Endothelial cell of umbilical vein (primary cell): ENCODE results near the gene STK17A. TPM values are rescaled to one million over a fixed set of nuclear protein-coding genes. Genes with fewer than 3 reads are reported as not detected.

Source experiments
- BruUV-seq: library from RNA; stranded (reverse); fragments of 400-500 nt; replicated peaks from 2 replicates; lab custom pipeline; 2021; lab: Mats Ljungman, UMichigan
- CTCF ChIA-PET: fragments of 300-600, 350-600 bp; sonication (Branson Sonifier 250); formaldehyde crosslinking; loops from one replicate; lab custom pipeline; 2021; ENCODE audit warnings: antibody characterized with exemption, inconsistent platforms; lab: Charles Lee
- POLR2A ChIA-PET: fragments of 300-600, 350-600 bp; sonication (Branson Sonifier 250); formaldehyde crosslinking; loops from one replicate; lab custom pipeline; 2021; ENCODE audit warnings: antibody characterized with exemption, inconsistent platforms; lab: Charles Lee
- DNase-seq: peaks from one replicate; pipeline ENCODE4 v3.0.0-alpha.2; 2011; ENCODE audit warnings: low read depth, low spot score
- FAIRE-seq: peaks from 2 replicates; lab custom pipeline; 2011; peaks lifted over from hg19 to GRCh38; lab: Jason Lieb, UNC
- H2AFZ ChIP-seq: 2 replicates; pipeline ENCODE4 v1.6.0; 2012; ENCODE audit warnings: low read depth, low read length, control low read depth, inconsistent platforms
- H3K27ac ChIP-seq: 2 replicates; pipeline ENCODE4 v1.5.1; 2011; ENCODE audit warnings: low read depth, mild to moderate bottlenecking, control low read depth, low read length, moderate library complexity; ENCODE audit not compliant: insufficient read depth
- H3K27me3 ChIP-seq, 2 experiments: 2 replicates each; pipeline versions ENCODE4 v1.6.0 to v1.6.1; 2011; ENCODE audit warnings: low read length in 2 of 2, mixed read lengths in 1 of 2; ENCODE audit not compliant: control insufficient read depth in 2 of 2, insufficient read depth in 2 of 2
- H3K36me3 ChIP-seq, 2 experiments: 2 replicates in 1 of 2; 3 replicates in 1 of 2; pipeline ENCODE4 v1.5.1; 2011; ENCODE audit warnings: low read length in 2 of 2, mild to moderate bottlenecking in 1 of 2, moderate library complexity in 1 of 2; ENCODE audit not compliant: control insufficient read depth in 2 of 2, insufficient read depth in 2 of 2; ENCODE audit errors: extremely low read depth in 1 of 2
- H3K4me1 ChIP-seq: 3 replicates; pipeline ENCODE4 v1.5.1; 2011; ENCODE audit warnings: mild to moderate bottlenecking, low read length; ENCODE audit not compliant: control insufficient read depth, insufficient read depth; ENCODE audit errors: extremely low read depth
- H3K4me2 ChIP-seq: 2 replicates; pipeline ENCODE4 v1.6.1; 2011; ENCODE audit warnings: low read length, control low read depth, mixed read lengths; ENCODE audit not compliant: insufficient read depth
- H3K4me3 ChIP-seq, 3 experiments: fragments of 200-600 bp in 1 of 3; sonication (generic), shearing (Covaris generic) in 1 of 3; replicated peaks in 1 of 3; 2 replicates each; pipeline ENCODE4 v1.5.1; 2011 to 2016; ENCODE audit warnings: control low read depth in 3 of 3, low read length in 3 of 3, mild to moderate bottlenecking in 2 of 3, inconsistent platforms in 1 of 3, low read depth in 1 of 3, moderate library complexity in 1 of 3; ENCODE audit not compliant: insufficient read depth in 1 of 3
- H3K79me2 ChIP-seq: 2 replicates; pipeline ENCODE4 v1.6.0; 2012; ENCODE audit warnings: low read length, inconsistent platforms; ENCODE audit not compliant: control insufficient read depth, insufficient read depth
- H3K9ac ChIP-seq: replicated peaks from 2 replicates; pipeline ENCODE3; 2011; ENCODE audit warnings: low read length, control low read depth; ENCODE audit not compliant: insufficient read depth; ENCODE audit errors: extremely low read depth
- H3K9me1 ChIP-seq: replicated peaks from 3 replicates; pipeline ENCODE4 v1.6.0; 2011; ENCODE audit warnings: mild to moderate bottlenecking, low read length; ENCODE audit not compliant: control insufficient read depth, insufficient read depth; ENCODE audit errors: extremely low read depth
- H3K9me3 ChIP-seq: replicated peaks from 2 replicates; pipeline ENCODE4 v1.5.1; 2012; ENCODE audit warnings: low read length, inconsistent platforms; ENCODE audit not compliant: control insufficient read depth, insufficient read depth
- H4K20me1 ChIP-seq: replicated peaks from 2 replicates; pipeline ENCODE3; 2011; ENCODE audit warnings: mild to moderate bottlenecking, low read length; ENCODE audit not compliant: control insufficient read depth, insufficient read depth; ENCODE audit errors: extremely low read depth
- CTCF ChIP-seq, 2 donors: IDR thresholded peaks; 1 replicate in 1 of 2; 2 replicates in 1 of 2; pipeline ENCODE4 v1.5.1; 2011; ENCODE audit warnings: low read length in 2 of 2, mild to moderate bottlenecking in 2 of 2, moderate library complexity in 2 of 2, control low read depth in 1 of 2, inconsistent platforms in 1 of 2, low read depth in 1 of 2; ENCODE audit not compliant: insufficient read depth in 1 of 2; ENCODE audit errors: extremely low read depth in 1 of 2
- EZH2 ChIP-seq: IDR thresholded peaks from 2 replicates; pipeline ENCODE4 v1.6.1; 2012; ENCODE audit warnings: borderline replicate concordance, low read depth, mild to moderate bottlenecking, moderate library complexity, low read length, inconsistent platforms; ENCODE audit not compliant: severe bottlenecking
- FOS ChIP-seq: IDR thresholded peaks from 2 replicates; pipeline ENCODE4 v1.6.1; 2011; ENCODE audit warnings: mild to moderate bottlenecking, low read length, moderate library complexity, borderline replicate concordance; ENCODE audit not compliant: insufficient read depth
- GATA2 ChIP-seq: IDR thresholded peaks from 2 replicates; pipeline ENCODE4 v1.7.0; 2011; ENCODE audit warnings: low read depth, mild to moderate bottlenecking, moderate library complexity, mixed read lengths, low read length; ENCODE audit not compliant: insufficient read length, insufficient read depth
- JUN ChIP-seq: IDR thresholded peaks from 2 replicates; pipeline ENCODE4 v1.6.1; 2011; ENCODE audit warnings: borderline replicate concordance, low read depth; ENCODE audit not compliant: insufficient read length, insufficient read depth
- MAX ChIP-seq: IDR thresholded peaks from 2 replicates; pipeline ENCODE4 v1.6.1; 2011; ENCODE audit not compliant: insufficient read depth, insufficient read length
- MYC ChIP-seq: IDR thresholded peaks from one replicate; pipeline ENCODE4 v1.6.1; 2011; ENCODE audit warnings: mild to moderate bottlenecking, low read depth, low read length
- POLR2A ChIP-seq: IDR thresholded peaks from 2 replicates; pipeline ENCODE4 v1.6.1; 2012; ENCODE audit warnings: low read depth, mild to moderate bottlenecking, control low read depth, low read length
- POLR2AphosphoS5 ChIP-seq: IDR thresholded peaks from 2 replicates; pipeline ENCODE4 v1.6.1; 2012; ENCODE audit warnings: low read depth, mild to moderate bottlenecking, control low read depth, low read length, moderate library complexity; ENCODE audit not compliant: insufficient read depth
- dilution Hi-C: fragments of 300-500 bp; cut with MboI; formaldehyde crosslinking; loops from one replicate; pipeline ENCODE4 v1.15.0; 2019; ENCODE audit warnings: low sequenced_read_pairs; ENCODE audit not compliant: extremely low pct_ligation_motif_present
- intact Hi-C: fragments of 100-400 bp; cut with micrococcal nuclease; formaldehyde crosslinking; loops from one replicate; pipeline ENCODE4 v1.10.0; 2022
- polyA plus RNA-seq, 4 experiments: library from polyadenylated mRNA; depleted of rRNA in 3 of 4; stranded (reverse) in 3 of 4; unstranded in 1 of 4; fragments of >200 nt; gene quantifications; 2 replicates each; pipeline versions ENCODE4 v1.2.1 to v1.2.3, GENCODE V29; 2011 to 2012; ENCODE audit warnings: missing spikeins in 1 of 4
- total RNA-seq: library from RNA; stranded (reverse); gene quantifications from 2 replicates; pipeline ENCODE4 v1.2.3, GENCODE V29; 2021

The STK17A gene
- total and polyA plus RNA-seq, 2 donors (not counting 3 experiments of a cell fraction or from before 2014, with no cell fraction given), result 11.7 to 58.8 TPM

- Histone ChIP-seq H3K9ac (no peak overlapping the region), H2AFZ (no peak overlapping the region), H3K4me1 (no peaks in the 10 kb centered on the region), H3K79me2 (no peaks in the 10 kb centered on the region), H3K36me3 (no peaks in the 10 kb centered on the region), H3K9me3 (no peaks in the 10 kb centered on the region), H4K20me1 (no peaks in the 10 kb centered on the region), H3K9me1 (no peaks in the 10 kb centered on the region), H3K4me2 (no peak overlapping the region), H3K4me3 (no peak overlapping the region), H3K27ac (no peak overlapping the region), H3K27me3 (peaks cover 5 to 21% of the 10 kb centered on the region in 2 experiments)
- BruUV-seq, result no TSS peak
- no peak for DNase-seq
- TF ChIP-seq MAX, result no peak
- TF ChIP-seq POLR2AphosphoS5, result no peak
- TF ChIP-seq FOS, result no peak
- no peak for TF ChIP-seq JUN
- TF ChIP-seq CTCF (IDR thresholded peaks at IDR 0.05; ENCODE audit: extremely low read depth in 1 of 2, insufficient read depth in 1 of 2, low read depth in 1 of 2, low read length in 2 of 2), result no peak
- no peak for TF ChIP-seq EZH2
- no peak for TF ChIP-seq GATA2
- TF ChIP-seq MYC, result no peak
- no peak for TF ChIP-seq POLR2A
- no peak for FAIRE-seq
- CTCF ChIA-PET, result no interaction called here
- POLR2A ChIA-PET, result no interaction called here
- intact Hi-C loops, result no loop called here
- dilution Hi-C loops, result no loop called here
These were observed 32.5 kb upstream of the STK17A start for GRCh38 chr7:43550427-43550826.
